ENCODE results near the gene HIF3A. TPM values are rescaled to one million over a fixed set of nuclear protein-coding genes. Genes with fewer than 3 reads are reported as not detected.

Gene HIF3A
- total RNA-seq, 1 donor from 2014 or later = 0.23 TPM

DNA sequence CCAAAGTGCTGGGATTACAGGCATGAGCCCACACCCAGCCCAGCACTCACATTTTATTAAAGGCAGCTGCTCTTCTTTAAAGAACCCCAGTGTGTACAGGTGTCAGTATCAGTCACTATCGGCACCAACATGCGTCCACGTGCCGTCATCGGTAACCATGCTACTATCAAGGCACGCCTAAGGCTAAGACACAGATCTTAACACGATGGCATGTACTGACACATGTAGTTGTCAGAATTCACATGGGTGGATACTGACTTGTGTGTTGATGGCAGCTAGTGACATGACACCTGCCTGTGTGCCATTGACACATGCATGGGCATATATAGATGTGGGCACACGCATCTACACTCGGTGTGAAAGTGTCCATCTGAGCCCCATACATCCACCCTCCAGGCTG, 12.2 kb upstream of the HIF3A start:
- DNase-seq (ENCODE audit: low read depth) = no peak
- TF ChIP-seq CTCF (conservative IDR thresholded peaks at IDR 0.05; ENCODE audit: low read depth, low read length) = no peak
- no peak overlapping the region for H3K4me3 ChIP-seq (ENCODE audit: low read depth, low read length)

DNA sequence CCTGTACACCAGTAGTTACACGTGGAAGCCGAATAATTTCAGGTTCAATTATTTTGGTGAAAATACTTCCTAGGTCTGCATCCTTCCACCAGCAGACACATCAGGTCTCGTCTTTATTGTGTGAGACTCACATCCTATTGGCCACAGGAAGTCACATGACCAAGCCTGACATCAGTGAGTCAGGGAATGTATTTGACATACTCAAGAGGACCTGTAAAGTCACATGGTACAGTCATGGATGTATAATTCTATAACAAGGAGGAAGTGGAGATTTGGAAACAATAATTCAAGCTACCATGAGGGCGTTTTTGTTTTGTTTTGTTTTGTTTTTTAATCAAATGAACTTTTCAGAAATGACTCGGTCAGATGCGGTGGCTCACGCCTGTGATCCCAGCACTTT, 9.3 kb upstream of the HIF3A start:
- no peak for DNase-seq (ENCODE audit: low read depth)
- no peak overlapping the region for H3K4me3 ChIP-seq (ENCODE audit: low read depth, low read length)
- no peak for TF ChIP-seq CTCF (conservative IDR thresholded peaks at IDR 0.05; ENCODE audit: low read depth, low read length)

DNA sequence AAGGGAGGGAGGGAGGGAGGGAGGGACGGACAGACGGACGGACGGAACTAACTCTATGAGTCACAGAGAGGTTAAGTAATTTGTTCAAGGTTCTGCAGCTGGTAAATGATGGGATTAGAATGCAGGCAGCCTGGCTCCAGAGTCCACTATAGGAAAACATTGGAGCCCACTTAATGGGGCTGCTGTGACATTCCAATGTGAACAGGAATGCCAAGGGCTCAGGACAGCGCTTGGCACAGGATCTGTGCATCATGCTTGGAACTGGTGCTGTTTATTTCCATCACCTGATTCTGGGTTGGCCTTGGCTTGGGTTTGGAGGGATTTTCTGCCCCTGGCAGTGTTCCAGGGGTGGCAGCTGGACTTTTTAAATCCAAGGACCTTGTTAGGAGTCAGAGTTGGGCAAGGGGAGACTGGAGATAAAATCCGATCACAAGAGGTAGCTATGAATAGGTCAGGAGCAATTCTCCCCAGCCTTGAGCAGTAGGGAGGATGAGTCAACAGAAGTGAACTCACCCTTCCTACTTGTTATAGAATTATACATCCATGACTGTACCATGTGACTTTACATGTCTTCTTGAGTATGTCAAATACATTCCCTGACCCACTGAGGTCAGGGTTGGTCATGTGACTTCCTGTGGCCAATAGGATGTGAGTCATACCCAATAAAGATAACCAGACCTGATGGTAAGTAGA, 7.8 kb upstream of the HIF3A start:
- no peak overlapping the region for H3K4me3 ChIP-seq (ENCODE audit: low read depth, low read length)
- DNase-seq (ENCODE audit: low read depth) = no peak
- TF ChIP-seq CTCF (conservative IDR thresholded peaks at IDR 0.05; ENCODE audit: low read depth, low read length) = no peak

- DNase-seq (ENCODE audit: low read depth) = no peak
- no peak overlapping the region for H3K4me3 ChIP-seq (ENCODE audit: low read depth, low read length)
- TF ChIP-seq CTCF (conservative IDR thresholded peaks at IDR 0.05; ENCODE audit: low read depth, low read length) = no peak
Measured at GRCh38 chr19:46289724-46290619, 6.9 kb upstream of the HIF3A start.

DNA sequence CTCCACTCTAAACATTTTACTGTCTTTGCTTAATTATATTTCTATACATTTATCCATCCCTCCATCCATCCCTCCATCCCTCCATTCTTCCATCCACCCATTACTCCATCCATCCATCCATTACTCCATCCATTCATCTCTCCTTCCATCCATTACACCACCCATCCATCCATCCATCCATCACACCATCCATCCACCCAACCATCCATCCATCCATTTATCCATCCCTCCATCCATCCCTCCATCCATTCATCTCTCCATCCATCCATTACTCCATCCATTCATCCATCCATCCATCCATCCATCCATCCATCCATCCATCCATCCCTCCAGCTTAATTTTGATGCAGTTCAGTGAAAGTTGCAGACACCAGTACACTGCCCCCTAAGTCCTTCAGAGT, 5.0 kb upstream of the HIF3A start:
- DNase-seq (ENCODE audit: low read depth) = no peak
- no peak overlapping the region for H3K4me3 ChIP-seq (ENCODE audit: low read depth, low read length)
- TF ChIP-seq CTCF (conservative IDR thresholded peaks at IDR 0.05; ENCODE audit: low read depth, low read length) = no peak

DNA sequence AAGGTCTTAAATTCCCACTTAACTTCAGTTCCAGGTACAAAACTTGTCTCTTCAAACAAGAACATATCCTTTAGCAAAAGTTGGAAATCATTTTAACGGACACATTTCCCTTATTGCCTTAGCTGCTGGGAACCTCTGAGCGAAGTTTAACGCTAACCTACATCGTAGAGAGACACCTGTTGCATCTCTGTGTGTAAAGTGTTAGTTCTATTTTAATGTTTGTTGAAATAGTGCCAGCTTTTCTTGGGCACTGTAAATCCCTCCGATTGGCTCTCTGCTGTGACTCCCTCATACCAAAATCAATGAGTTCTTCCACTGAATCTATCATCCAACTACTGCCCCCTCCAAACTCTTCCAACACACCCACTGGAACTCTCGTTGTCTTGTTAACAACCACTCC, 2.3 kb upstream of the HIF3A start:
- no peak for DNase-seq (ENCODE audit: low read depth)
- TF ChIP-seq CTCF (conservative IDR thresholded peaks at IDR 0.05; ENCODE audit: low read depth, low read length) = no peak
- no peak overlapping the region for H3K4me3 ChIP-seq (ENCODE audit: low read depth, low read length)

Measured in epithelial cell of proximal tubule (primary cell).